GM21528 (cell line): ENCODE data around the gene PCMT1.
"Not testable (repeated sequence)": the region's sequence is repeated elsewhere in the genome, so short reads cannot be mapped to it uniquely, and the experiment has no call there.

ENCODE experiments used
- ATAC-seq: cut with Tn5 transposase; IDR thresholded peaks from one replicate; pipeline ENCODE4 v1.9.1; 2021; ENCODE audit warnings: mild to moderate bottlenecking, moderate library complexity; ENCODE audit not compliant: unreplicated experiment, low FRiP score

Gene PCMT1

DNA sequence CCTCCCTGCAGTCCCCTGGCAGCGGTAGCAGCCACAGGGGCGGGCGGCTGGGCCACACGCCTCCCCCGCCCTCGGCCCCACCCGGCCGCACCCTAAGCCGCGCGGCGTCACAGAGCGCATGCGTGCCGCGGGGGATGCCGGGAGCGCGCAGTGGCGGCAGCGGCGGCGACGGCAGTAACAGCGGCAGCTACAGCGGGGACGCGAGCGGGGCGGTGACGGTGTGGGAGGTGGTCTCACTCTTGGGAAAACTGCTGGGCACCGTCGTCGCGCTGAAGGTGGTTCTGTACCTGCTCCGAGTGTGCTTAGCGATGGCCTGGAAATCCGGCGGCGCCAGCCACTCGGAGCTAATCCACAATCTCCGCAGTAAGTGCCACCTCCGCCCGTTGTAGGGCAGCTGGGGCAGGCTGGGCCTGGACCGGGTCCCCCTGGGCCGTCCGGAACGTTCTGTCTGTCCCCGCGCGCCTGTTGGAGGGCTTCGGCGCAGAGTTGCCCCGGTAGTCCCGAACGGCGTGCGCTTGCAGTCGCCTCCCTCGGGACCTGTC is at the start of gene PCMT1:
Gene PCMT1 (plus strand): TSS at position 148 of the 542 bp plus-strand sequence. CDS start 161 bp downstream, at position 309.
- ATAC-seq, result peak; percentile 81

GRCh38 chr6:149701714-149702113 is 47.8 kb upstream of the PCMT1 start:
- ATAC-seq, result no peak

GRCh38 chr6:149711711-149712110 is 37.8 kb upstream of the PCMT1 start:
- no peak for ATAC-seq

GRCh38 chr6:149714442-149714841 is 35.1 kb upstream of the PCMT1 start:
- ATAC-seq, result no peak

DNA sequence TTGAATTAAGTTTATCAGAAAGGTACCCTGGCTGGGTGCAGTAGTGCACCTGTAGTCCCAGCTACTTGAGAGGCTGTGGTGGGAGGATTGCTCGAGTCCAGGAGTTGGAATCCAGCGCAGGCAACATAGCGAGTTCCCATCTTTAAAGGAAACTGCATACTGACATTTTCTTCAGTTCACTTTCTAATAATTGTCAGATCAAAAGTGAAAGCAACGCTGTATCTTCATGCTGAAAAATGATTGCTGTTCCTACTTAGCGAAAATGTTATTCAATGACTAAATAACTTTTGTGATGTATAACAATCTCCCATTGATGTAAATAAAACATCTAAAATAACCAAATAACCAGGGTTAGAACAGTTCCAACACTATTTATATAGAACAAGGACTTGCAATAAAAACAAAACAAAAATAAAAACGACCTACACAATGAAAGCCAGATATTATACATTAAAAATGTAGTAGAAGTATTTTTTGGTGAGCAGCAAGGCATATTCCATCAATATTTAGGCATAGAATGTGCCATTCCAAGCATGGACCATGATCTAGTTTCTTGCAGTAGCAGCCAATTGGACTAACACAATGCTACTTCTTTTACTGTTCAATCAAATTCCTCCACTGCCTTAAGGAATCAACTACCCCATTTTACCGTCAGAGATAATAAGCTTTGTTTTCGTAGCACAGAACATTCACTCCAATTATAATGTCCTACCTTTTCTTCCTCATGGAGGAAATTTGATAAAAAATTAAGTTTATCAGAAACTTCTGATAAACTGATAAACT is 33.2 kb upstream of the PCMT1 start:
- ATAC-seq, result no peak

DNA sequence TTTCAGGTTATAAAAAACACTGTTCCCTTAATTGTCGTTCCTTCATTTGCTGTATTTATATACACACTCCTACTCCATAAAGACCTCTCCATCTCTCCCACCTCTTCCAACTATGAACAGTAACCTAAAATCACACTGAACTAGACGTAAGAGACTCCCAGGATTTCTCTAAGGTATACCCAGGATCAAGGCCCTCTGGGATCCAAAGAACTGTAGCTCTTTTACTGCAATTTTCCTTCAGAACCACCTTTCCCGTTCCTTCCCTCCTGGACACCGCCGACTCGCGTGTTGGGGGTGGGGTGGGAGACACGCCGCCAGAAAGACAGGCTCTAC is 32.3 kb upstream of the PCMT1 start:
- peak; percentile 6 for ATAC-seq

DNA sequence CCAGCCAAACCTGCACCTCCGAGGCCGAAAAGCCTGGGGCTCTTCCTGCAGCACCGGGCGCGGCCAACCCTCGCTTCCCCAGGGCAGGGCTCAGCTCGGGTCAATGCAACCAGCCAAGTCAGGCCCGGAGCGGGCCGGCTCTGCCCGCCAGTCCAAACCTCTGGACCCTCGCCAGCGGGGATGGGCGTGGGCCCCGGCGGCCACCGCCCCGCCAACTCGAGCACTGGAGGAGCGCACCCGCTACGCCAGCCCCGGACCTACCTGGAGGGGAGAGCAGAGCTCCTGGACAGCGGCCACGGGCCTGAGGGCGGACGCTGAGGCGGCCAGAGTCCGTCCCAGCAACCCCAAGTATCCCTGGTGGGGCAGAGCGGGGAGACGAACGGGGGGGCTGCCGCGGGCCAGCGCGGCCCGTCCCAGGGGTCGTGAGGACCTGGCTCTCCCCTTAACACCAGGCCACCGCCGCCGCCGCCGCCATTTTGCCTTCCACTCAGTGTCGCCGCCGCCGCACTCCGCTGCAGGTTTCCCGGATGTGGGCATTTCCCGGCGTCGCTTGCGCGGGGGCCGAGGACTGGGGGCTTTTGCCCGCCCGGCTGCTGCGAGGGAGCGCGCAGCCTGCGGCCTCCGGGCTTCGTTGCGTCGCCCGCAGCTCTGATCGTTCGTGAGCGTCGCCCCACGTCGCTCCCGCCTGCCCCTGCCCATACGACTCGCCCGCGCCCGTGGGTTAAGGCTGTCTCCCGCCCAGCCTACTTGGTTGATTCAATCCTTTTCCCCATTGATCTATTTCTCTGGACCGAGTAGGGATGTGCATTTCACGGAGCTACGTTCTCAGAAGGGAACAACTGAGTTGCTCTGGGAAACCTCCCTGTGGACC is 31.7 kb upstream of the PCMT1 start, which contains the start of gene LATS1:
Gene LATS1 (minus strand): TSS at position 514 of the 871 bp plus-strand sequence. CDS start 15,975 bp downstream, outside the sequence.
- peak; percentile 92 for ATAC-seq

GRCh38 chr6:149719531-149719930 is 30.0 kb upstream of the PCMT1 start:
- ATAC-seq, result no peak

- ATAC-seq, result no peak
These were observed 26.3 kb upstream of the PCMT1 start for GRCh38 chr6:149723262-149723661.

- ATAC-seq, result no peak
These were observed 25.6 kb upstream of the PCMT1 start for GRCh38 chr6:149723771-149724417.

- ATAC-seq, result no peak
These were observed 23.8 kb upstream of the PCMT1 start for GRCh38 chr6:149725785-149726184.

DNA sequence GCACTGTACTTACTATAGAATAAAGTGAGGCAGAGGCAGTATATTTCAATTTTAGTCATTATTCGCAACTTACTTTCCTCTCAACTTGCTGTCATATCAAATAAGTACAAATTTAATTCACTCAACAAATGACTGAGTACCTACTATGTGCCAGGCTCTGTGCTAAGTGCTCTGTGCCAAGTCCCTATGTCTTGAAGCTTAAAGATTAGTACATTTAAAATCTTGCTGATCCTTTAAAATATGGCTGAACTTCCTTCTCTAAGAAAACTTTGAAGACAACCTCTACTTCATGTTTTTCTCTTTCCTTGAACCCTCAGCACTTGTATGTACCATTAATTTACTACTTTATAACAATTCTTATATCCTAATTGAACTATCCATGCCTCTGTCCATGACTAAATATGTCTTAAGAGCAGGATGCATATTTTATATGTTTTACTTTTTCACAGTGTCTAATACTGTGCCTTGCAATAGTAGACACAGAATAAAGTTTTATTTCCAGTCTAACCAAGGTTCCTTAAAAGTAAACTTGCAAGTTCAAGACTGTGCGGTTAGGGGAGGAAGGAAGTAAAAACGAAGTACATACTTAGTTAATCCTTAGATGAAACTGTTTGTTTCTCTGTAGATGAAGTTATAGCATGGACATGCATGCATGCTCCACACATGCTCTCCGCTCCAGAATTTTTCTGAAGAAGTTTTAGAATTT is 21.6 kb upstream of the PCMT1 start:
- ATAC-seq, result no peak

DNA sequence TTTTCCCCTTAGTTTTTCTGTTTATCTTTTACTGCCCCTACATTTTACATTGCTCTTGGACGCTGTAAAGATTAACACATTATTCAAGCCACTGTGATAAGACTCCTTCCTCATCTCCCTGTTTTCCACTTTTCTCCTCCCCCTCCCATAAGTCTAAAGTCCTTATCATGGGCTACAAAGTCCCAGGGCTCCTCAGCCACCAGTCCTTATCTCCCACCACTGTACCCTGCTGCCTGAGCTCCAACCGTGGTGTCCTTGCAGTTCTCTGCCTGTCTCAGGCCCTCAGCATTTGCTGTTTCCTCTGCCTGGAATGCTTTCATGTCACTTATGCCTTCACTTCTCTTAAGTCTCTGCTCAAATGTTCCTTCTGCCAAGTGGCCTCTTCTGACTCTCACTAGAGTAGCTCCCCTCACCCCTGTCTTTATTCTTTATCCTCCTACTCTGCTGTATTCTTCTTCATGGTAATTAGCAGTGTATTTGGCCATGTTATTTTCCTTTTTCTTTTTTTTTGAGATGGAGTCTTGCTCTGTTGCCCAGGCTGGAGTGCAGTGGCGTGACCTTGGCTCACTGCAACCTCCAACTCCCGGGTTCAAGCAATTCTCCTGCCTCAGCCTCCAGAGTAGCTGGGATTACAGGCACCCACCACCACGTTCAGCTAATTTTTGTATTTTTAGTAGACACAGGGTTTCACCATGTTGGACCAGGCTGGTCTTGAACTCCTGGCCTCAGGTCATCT is 20.9 kb upstream of the PCMT1 start:
- no peak for ATAC-seq

GRCh38 chr6:149729824-149730223 is 19.7 kb upstream of the PCMT1 start:
- ATAC-seq, result no peak

DNA sequence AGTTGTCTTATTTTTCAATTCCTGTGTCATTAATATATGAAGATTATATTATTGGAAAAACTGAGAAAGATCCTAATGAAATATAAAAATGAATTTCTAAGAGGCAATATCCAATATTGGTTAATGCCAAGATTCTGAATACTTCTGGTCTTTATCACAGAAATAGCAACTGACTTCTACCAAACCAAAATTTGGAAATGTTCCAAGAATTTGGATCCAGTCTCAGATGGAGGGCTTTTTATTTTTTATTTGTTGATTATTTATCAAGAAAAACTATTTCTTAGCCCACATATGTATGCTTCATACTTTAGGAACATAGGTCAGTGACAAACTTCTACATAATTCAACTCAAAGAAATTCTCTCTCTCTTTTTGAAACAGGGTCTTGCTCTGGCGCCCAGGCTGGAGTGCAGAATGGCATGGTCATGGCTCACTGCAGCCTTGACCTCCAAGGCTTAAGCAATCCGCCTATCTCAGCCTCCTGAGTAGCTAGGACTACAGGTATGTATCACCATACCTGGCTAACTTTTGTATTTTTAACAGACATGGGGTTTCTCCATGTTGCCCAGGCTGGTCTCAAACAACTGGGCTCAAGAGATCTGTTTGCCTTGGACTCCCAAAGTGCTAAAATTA is 16.3 kb upstream of the PCMT1 start:
- ATAC-seq, result no peak

DNA sequence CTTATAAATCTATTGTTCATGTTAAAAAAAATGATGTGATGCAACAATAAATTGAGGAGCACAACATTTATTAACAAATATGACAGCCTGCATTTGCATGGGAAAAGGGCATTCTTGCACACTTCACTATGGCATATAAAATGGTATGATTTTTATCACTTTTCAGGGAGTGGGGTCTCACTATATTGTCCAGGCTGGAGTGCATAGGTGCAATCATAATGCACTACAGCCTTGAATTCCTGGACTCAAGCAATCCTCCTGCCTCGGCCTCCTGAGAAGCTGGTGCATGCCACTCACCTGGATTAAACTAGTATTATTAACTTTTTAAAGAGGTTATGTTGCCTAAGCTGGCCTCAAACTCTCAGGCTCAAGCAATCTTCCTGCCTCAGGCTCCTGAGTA is 14.6 kb upstream of the PCMT1 start:
- ATAC-seq, result no peak

GRCh38 chr6:149745252-149745651 is 4.3 kb upstream of the PCMT1 start:
- ATAC-seq, result not testable (repeated sequence)

DNA sequence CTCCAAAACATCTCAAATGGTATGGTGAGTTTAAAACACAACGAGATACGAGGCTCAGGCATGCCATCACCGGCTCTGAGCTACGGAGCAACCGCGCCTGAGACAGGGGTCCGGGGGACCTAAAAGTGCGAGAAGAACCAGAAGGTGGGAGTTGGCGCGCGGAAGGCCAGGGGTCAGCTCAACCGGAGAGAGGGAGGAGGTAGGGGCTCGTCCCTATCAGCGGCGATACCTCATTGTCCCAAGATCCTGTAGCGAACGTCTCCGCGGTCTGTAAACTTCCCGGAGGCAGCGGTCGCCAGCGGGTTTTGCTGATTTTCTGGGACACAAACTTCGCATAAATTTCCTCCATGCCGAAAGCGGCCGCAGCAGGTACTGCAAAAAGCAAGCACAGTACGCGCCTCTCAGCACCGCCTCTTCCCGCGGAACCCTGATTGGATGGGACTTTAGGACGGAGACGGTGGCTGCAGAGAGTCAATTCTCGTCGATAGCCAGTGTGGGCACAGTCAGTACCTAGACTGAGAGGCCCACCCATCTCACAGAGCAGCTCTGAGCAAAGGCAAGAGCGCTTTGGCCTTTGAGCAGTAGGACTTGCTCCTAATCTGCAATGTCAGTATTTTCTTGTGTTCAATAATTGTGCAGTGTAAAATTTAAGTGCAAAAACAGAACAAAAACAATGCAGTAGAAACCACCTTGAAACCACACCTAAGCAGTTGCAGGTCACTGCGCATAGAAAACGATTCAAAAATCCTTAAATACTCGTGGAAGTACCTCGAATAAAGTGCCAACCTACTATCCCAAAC is 3.2 kb upstream of the PCMT1 start, which contains the start of gene NUP43:
Gene NUP43 (minus strand): TSS at position 383 of the 800 bp plus-strand sequence. CDS start 34 bp downstream, at position 349.
- ATAC-seq, result peak; percentile 55
